ENCODE data around the gene FOXI1. TPM values are rescaled to one million over a fixed set of nuclear protein-coding genes. Genes with fewer than 3 reads are reported as not detected.
A peak's percentile ranks its signal among the peaks of the same experiment; 100 is the strongest.
"Not testable (repeated sequence)": the region's sequence is repeated elsewhere in the genome, so short reads cannot be mapped to it uniquely, and the experiment has no call there.

FOXI1 gene
- total RNA-seq, 1 donor from 2014 or later: not detected

DNA sequence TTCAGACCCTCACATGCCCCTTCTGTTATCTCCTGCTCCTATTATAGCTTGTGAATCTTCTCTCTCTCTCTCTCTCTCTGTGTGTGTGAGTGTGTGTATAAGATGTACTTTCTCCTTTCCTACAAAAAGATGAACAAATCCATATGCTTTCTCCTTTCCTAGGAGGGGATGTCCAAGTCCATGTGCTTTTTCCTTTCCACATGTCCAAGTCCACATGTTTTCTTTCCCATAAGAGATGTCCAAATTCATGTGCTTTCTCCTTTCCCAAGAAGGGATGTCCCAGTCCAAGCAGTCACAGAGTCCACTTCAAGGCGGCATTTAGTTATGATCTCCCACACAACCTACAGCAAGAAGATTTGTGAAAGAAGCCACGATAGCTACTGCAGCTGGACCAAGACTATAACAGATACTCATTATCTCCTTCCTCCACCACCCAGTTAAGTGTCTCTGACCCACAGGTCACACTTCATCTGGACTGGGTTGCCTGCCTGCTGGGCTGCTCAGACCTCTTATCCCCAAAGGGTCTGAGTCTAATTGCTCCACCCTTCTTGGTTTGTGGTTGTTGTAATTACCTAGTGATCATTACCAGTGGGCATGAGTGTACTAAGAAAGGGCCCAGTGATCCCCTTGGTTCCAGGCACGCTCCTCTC is 18.4 kb upstream of the FOXI1 start:
- no peak for DNase-seq (ENCODE audit: low spot score in 2 of 2)
- FAIRE-seq: no peak

DNA sequence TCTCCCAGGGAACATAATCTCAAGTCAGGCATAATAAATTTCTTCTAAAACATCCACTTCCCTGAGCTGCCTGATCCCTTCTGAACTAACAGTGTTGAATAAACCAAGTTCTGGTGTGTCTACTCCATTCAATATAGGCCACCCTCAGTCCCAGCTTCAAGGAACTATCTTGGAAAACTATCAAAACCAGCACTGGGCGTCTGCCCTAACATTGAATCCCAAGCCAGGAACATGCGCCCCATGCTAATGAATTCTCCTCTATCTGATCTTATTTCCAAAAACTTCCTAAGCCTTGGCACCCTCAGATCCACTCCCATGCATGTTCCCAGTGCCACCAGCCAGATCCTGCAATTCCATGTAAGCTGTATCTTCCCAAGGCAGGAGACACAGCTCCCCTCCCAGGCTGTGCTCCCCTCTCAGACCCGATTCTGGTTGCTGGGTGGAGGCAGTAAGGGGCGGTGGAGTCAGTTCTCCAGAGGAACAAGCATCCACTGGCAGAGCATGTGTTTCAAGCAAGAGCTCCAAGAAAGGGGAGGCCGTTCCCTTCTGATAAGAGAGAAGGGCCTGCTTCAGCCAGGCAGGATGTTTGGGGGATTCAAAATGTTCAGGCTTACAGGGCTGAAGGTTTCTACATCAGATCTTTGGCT is 13.1 kb upstream of the FOXI1 start:
- no peak for FAIRE-seq

DNA sequence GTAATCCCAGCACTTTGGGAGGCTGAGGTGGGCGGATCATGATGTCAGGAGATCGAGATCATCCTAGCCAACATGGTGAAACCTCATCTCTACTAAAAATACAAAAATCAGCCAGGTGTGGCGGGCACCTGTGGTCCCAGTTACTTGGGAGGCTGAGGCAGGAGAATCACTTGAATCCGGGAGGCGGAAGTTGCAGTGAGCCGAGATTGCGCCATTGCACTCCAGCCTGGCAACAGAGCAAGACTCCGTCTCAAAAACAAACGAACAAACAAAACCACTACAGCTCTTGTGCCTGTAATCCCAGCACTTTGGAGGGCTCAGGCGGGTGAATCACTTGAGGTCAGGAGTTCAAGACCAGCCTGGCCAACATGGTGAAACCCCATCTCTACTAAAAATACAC is 11.4 kb upstream of the FOXI1 start:
- FAIRE-seq; DNase-seq (ENCODE audit: low spot score in 2 of 2): not testable (repeated sequence)

More for the DNA sequence above, 13.1 kb upstream of the FOXI1 start:
- DNase-seq (ENCODE audit: low spot score in 2 of 2): no peak

DNA sequence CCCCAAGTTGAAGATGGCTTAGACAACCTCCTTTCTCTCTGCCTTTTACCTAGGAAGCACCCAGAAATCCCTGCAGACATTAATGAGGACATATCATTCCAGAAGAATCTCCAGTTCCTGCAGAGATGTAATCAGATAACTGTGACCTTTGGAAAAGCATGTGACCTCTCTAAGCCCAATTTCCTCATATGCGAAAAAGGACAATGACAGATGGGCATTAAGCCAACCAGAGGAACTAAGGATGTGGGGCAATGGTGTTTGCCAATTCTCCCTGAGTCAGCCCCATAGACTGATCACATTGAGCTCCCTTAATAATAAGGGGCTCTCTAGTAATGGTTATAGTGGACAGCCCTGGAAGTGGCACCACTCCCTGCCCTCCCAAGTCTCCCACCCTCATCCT is 10.1 kb upstream of the FOXI1 start:
- FAIRE-seq: no peak

DNA sequence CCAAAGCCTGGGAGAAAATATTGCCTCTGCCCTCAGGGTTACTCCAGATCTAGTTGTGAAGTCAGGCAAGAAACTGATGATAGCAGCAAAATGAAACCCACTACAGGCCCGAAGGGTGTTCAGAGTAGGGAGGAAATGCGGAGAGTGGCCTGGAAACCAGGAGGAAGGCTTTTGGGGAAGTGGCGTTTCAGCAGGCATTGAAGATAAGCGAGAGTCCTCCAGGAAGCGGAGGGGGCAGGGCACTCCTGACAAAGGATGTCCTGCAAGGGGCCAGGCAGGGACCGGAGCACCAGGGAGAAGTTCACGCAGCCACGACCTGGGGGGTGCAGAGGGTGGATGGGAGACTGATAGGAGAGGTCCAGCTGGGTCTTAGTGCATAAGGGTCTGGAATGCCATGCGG is 7.8 kb upstream of the FOXI1 start:
- FAIRE-seq (no peak), DNase-seq (ENCODE audit: low spot score in 2 of 2) (no peak)

More for the DNA sequence above, 10.1 kb upstream of the FOXI1 start:
- DNase-seq (ENCODE audit: low spot score in 2 of 2): no peak

DNA sequence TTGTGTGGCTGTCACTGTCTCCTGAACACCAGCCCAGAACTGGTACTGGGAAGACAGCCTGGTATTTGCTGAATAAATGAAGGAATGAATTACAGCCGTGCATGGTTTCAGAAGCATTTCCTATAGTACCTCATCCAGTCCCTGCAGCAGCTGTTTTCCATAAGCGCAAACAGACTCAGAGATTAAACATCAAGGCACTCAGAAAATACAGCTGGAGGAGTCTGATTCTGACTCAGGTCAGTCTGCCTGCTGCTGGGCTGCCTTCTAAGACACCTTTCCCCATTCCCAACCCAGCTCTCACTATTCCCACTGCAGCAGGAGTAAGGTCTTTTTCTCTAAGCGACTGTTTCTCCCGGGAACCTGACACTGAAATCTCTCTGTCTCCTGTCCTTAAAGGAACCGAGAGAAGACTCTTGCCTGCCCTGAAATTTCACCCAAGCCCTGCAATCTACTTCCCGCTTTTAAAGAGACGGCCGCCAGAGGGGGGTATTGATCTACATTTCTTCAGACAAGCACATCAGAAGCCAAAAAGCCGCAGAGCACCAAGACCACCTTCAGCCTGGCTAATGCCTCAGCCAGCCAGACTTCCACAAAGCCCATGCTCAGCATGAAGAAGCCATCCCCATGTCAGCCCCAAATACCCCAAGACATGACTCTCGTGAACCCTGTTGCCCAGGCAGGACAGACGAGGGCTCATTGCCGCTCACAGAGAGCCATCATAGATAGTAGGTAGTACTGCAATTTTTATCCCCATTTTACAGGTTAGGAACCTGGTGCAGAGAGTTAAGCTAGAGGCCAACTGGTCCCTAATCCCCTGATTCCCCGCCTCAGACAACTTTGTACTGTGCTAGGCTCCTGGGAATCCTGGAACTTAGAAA is 5.4 kb upstream of the FOXI1 start:
- peak; percentile 47 to 55 for DNase-seq (ENCODE audit: low spot score in 2 of 2)
- no peak for FAIRE-seq

DNA sequence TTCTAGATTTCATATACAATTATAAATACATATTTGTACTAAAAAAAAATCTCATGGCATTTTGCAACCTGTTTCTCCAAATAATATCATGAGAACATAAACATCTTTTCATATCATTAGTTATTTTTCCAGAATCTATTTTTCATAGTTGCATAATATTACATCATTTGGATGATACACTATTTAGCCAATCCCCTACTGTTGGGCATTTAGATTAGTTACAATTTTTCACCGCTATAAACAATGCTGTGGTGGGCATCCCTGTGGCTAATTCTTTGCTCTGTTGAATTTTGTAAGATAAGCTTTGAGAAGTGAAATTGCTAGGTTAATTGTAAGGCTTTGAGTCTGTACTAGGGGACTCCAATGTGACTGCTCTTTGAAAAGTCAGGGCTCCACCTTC is 2.2 kb upstream of the FOXI1 start:
- DNase-seq (ENCODE audit: low spot score in 2 of 2) (no peak), FAIRE-seq (no peak)

DNA sequence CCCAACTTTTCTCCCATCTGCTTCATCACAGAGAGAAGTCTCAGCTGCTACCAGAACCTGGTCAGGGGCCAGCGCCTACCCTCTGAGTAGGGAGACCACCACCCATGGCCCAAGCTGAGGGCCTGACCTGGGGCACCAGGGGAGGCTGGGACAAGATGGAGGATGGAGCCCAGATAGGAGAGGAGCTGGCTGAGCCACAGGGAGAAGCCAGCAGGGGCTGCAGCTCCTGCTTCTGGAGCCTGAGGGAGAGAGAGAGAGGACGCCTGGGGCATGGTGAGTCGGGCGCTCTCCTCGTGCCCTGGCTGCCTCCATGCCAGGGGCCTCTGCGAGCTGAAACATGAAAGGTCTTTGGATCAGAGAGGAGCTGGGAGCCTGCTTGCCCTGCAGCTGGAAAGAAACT is 1.4 kb upstream of the FOXI1 start:
- FAIRE-seq (no peak), DNase-seq (ENCODE audit: low spot score in 2 of 2) (no peak)

DNA sequence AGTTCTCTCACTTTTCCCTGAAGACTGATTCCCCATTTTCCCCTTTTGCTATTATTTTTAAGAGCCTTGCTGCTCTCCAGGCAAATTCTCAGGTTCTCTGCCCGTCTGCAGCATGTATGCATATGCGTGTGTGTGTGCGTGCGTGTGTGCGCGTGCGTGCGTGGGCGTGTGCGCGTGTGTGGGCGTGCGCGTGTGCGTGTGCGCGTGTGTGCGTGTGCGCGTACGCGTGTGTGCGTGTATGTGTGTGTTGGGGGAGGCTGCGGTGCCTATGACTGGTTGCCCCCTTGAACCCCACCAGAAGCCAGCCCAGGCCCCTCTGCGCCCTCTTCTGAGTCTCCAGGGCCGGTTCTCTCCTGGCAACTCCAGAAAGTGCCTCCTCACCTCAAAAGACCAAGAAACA is 987 bp upstream of the FOXI1 start:
- DNase-seq (ENCODE audit: low spot score in 2 of 2) (no peak), FAIRE-seq (no peak)

DNA sequence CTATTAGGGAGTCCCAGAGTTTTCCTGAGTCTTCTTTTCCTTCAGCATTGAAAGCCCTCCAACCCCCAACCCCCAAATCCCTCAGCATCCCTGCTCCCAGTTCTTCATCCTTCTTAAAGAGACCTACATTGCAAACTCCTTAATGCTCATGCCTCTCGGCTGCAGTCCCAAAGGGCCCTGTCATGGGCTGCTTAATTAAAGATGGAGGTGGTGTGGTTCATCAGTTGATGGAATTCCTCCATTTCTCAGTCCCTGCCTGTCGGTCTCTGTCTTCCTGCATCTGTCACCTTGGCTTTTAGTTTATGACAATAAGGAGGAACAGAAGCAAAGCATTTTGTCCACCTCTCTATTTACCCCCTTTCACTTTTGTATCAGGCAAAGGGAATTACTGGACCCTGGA is 2.0 kb downstream of the FOXI1 start:
- no peak for FAIRE-seq
- DNase-seq (ENCODE audit: low spot score in 2 of 2): no peak

DNA sequence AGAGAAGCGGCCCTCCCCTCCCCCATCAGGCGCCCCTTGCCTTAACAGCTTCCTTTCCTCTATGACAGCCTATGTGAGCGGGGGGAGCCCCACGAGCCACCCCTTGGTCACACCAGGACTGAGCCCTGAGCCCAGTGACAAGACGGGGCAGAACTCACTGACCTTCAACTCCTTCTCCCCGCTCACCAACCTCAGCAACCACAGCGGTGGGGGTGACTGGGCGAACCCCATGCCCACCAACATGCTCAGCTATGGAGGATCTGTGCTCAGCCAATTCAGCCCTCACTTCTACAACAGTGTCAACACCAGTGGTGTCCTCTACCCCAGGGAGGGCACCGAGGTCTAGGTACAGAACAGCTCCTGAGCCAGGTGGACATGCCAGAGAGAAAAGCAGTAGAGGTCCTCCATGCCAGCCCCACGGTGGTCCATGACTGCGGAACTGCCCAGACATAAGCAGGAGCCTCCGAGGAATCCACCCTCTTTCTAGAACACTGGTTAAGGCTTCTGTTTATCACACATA is 2.6 kb downstream of the FOXI1 start:
- FAIRE-seq (no peak), DNase-seq (ENCODE audit: low spot score in 2 of 2) (no peak)

DNA sequence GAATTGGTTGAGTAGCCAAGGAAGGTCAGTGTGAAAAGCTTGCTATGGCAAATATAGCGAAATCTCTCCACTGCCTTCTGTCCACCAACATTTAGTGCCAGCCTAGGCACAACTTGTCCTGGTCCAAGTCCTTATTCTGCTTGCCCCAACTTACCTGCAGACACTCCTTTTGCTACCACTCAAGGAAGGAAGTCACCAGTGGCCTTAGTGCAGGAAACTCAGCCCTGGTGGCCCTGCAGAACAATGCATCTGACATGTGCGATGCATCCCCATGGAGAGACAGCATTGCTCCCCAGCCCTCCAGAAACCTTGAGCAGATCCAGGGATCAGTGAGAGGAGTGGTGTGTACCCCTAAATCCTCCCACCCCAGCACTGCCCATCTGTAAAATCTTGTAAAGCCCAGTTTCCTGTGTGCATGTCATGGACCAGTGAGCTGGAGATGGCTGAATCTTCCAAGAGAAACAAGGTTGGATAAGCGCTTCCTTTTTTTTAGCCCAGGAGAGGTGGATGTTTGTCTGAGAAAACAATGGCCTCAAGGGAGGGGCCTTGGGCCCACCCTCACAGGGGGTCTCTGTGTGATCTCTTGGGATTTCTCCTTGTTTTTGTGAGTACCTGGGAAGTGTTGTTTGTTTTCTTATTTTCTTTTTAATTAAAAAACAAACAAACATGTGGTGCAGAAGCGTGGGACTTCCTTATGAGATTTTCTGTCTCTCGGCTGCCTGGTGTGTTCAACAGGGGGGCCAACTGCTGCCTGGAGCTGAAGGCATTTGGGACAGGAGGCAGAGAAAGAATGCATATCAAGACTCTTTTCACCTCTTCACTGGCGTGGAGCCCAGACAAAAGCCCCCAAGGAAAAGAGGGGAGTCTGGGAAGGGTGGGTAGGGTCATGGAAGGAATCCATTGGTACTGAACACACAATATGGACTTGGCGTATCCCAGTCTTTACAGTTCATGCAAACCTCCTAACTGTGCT is 3.6 kb downstream of the FOXI1 start:
- no peak for FAIRE-seq
- DNase-seq (ENCODE audit: low spot score in 2 of 2): no peak

DNA sequence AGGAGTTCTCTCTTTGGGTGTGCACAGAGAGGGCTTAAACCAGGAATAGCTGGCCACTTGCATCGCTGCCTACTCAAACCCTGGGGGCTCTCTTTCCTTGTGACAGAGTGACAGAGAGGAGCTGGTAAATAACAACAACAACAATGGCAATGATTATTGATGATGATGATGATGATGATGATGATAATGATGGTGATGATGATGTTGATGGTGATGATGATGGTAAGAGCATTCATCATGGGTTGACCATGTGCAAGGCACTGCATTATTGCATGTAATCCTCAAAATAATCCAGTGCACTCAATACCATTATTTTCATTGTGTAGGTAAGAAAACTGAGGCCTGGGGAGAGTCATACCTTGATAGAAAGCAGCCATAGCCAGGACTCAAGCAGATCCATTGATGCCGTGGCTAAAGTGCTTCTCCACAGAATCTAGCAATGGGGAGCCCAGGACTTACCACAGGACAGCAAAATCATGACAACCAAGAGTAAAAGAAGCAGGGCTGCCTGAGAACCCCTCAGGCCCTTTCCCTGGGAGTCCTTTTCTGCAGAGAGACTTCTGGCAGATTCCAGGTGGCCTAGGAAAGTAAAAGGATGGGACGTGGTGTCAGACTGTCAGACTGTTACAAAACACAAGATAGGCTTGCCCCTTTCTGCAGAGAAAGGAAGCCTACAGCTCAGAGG is 4.8 kb downstream of the FOXI1 start:
- DNase-seq (ENCODE audit: low spot score in 2 of 2) (no peak), FAIRE-seq (no peak)

DNA sequence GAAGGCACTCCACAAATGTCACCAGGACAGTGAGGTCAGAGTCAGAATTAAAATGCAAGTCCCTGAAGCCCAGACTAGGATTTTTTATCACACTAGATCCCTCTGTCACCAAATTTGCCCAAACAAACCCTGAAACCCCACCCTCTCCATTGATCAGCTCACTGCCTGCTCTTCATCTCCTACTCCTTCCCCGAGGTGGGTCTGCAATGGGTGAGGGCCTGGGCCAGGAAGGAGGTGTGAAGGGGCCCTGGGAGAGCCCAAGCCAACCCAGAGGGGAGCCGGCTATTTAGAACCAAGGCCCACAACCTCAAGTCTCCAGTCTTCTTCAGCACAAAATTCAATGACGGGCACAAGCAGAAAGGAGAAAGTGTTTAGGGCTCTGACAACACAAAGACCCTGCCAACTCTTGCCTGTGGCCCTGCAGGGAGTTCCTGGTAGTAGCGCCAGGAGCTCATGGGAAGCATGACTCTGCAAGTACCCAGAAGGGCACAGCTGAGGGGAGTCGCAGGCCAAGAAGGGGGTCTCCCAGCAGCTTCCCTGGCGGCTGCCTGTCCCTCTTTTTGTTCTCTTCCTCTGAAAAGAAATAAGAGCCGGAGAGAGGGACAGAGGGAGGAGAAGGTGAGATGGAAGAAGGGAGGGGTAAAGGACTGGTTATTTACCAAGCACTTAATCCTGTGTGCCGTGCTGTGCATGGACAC is 5.5 kb downstream of the FOXI1 start:
- DNase-seq (ENCODE audit: low spot score in 2 of 2) (no peak), FAIRE-seq (no peak)

DNA sequence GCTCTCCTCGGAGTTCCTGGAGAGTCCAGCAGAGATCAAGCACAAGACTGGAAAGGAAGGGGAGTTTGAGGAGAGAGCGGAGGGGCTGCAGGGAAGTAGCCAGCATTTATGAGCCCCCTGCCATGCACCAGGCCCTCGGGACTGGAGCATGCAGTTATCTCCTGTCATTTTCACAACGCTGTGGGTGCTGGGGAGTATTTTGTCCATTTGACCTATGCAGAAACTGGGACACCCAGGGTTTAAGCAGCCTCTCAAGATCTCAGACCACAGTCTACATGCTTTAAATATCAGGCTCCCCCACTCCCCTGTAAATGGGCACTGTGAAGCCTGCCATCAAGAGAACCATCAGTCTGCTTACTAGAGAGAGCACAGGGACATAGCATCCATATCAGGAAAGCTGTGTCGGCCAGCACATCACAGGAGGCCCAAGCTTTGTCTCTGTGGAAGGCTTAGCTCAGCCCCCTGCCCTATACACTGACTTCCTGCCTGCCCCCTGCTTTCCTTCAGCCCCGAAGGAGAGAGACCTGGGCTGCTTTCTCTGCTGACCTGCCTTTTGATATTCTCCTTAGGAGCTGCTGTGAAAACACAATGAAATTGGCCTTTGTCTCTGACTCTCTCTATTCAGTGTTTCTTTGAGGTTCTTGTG is 7.3 kb downstream of the FOXI1 start:
- no peak for FAIRE-seq
- DNase-seq (ENCODE audit: low spot score in 2 of 2): no peak

DNA sequence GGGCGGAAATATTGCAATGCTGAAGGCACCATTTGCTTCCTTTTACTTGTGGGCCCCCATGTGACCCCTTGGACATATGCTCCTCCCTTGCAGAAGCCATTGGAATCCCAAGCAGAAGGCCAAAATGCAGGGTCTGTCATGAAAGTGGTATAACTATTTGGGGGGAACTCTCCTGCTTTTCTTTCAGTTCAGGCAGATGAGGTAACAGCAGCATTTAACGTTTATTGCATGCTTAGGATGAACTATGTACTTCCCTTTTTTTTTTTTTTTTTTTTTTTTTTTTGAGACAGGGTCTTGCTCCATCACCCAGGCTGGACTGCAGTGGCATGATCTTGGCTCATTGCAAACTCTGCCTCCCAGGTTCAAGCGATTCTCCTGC is 7.8 kb downstream of the FOXI1 start:
- FAIRE-seq (no peak), DNase-seq (ENCODE audit: low spot score in 2 of 2) (no peak)

DNA sequence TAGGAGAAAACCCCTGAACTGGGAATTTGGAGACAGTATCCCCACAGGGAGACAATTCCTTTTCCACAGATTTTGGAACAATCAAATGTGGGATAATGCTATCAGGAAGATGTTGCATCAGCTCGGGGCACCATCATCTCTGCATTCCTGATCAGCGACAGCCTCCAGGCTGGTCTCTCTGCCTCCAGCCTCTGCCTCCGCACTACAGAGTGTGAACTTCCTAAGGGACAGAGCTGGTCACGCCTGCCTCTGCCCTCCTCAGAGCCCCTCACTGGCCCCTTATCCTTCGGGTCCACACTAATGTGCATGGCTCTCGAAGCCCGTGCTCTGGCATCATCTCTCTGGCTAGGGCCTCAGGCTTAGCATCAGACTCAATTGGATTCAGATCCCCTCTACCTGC is 8.6 kb downstream of the FOXI1 start:
- no peak for DNase-seq (ENCODE audit: low spot score in 2 of 2)
- no peak for FAIRE-seq

DNA sequence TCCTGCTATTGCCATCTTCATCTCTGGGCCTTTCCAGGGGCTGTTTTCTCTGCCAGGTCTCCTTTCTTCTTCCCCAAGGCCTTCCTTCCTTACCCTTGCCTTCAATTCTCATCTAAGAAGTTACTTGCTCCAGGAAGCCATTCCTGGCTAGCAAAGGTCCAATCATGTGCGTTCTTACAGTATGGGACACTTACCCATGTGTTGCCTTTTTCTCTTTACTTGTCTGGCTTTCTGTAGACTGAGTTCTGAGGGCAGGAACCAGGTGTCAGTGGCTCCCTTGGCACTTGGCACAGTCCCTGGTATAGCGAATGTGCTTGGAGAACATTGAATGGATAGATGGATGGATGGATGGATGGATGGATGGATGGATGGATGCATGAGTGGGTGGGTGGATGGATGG is 10.2 kb downstream of the FOXI1 start:
- no peak for DNase-seq (ENCODE audit: low spot score in 2 of 2)
- FAIRE-seq: no peak
